ENCODE results near the gene CENPX.

Gene CENPX

DNA sequence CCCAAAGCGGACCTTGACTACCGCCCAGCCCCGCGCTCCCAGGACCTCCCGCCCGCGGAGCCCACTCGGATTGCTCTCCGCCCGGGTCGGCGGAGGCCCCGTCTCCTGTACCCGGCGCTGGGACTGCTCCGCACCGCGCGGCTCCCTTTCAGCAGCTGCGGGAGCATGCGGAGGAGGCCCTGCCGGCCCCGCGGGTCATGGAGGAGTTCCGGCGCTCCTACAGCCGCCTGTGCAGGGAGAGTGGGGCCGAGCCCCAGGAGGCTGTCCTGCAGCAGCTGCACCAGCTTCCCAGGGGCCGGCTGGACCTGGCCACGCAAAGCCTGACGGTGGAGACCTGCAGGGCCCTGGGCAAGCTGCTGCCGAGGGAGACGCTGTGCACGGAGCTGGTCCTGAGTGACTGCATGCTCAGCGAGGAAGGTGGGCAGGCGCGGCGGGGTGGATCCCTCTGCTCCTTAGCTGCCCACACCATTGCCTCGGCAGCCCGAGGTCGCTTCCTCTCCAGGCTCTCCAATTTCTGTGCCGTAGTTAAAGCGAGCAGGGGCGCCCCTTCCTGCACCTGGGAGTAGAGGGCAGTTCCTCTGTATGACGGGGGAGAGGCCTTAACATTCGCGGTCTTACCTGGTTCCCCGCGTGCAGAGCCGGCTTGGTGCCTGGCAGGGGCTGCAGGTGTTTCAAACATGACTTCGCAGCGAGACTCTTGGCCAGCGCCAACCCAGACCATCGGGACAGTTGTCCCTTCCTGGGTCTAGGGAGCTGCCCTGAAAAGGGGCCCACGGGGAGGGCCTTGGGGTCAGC lies 966 bp upstream of the CENPX start:
- DNase-seq: peak in 1 of 56 donors; percentile 54

DNA sequence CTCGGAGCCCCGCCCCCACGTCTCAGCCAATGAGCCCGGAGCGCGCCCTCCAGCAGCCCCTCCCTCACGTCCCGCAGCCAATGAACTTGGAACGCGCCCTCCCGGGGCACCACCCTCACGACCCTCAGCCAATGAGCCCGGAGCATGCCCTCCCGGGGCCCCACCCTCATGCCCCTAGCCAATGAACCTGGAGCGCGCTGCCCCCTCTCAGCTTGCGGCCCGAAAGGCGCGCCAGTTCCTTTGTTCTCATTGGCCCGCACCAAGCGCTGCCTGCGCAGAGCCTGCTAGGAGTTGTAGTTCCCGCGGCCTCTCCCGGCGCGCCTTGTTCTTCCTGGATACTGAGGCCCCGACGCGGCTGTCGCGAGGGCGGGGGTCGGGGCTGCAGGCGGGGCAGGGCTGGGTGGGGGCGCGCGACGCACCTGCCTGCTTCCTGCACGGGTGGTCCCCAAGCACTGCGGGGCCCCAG lies 336 bp upstream of the CENPX start, which contains the start of gene LRRC45:
TSS of gene LRRC45 (plus strand) at position 325 of the 466 bp plus-strand sequence. CDS start 339 bp downstream, outside the sequence.
- peak; percentile 95 to 100 (median 100) for DNase-seq

- no peak for DNase-seq
Measured at GRCh38 chr17:82021900-82022309, 773 bp downstream of the CENPX start.

- peak in 51 of 56 donors; percentile 8 to 86 (median 60) for DNase-seq
Measured at GRCh38 chr17:82021107-82021899, 1.4 kb downstream of the CENPX start.

DNA sequence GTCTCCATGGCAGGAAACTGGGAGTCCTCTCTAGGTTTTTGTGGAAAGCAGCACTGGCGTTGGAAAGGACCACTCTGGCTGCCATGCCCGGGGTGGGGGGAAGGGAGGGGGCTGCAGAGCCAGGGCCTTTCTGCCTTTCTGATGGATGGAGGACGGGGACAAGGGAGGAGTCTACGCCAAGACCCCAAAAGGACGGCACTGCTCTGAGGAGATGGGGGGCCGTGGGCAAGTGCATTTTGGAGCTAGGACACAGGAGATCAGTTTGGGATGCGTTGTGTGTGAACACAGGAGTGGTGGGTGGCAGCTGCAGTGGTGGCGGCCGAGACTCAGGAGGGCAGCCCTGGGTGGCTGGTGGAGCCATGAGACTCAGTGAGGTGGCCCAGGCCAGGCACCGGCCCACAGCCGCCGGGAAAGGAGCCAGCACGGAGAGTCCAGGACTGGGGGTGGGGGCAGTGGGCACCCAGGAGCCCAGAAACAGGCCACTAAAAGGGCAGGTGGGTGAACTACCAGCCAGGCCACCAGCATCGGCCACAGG lies 2.0 kb downstream of the CENPX start:
- DNase-seq: no peak

DNA sequence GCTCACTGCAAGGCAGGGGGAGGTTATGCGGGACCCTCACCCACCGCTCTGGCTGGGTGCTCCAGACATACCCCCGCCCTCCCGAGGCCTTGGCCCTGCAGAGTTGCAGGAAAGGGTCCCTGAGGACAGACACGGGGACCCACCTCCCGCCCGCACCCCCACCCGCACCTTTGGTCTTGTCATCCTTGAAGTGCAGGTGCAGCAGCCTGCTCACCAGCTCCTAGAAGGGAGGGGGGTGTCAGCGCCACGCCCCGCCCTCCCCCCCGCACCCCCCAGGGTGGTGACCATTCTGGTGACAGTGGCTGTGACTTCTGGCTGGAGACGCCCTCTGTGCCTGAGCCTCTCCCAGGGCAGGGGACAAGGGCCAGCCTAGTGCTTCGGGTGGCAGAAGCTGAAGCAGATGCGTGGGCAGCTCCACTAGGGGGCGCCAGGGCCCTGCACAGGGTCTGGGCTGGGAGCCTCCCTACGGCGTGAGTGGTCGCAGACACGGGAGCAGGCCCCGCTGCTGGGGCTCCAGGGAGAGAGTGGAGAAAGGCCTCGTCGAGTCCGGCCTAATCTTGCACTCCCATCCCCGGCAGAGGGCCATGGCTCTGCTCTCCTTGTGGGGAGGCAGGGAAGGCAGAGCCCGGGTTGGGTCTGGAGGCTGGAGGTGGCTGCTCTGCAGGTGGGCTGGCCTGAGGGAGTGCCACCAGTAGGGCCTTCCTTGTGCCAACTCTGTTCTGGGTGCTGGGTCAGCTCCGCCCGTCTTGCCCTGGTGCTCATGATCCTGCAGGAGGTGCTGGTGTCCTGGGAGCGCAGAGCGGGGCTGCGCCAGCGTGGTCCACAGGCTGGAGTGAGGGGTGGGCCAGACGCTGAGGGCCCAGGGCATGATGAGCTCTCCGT lies 2.7 kb downstream of the CENPX start:
- peak in 6 of 56 donors; percentile 9 to 51 (median 26) for DNase-seq

DNA sequence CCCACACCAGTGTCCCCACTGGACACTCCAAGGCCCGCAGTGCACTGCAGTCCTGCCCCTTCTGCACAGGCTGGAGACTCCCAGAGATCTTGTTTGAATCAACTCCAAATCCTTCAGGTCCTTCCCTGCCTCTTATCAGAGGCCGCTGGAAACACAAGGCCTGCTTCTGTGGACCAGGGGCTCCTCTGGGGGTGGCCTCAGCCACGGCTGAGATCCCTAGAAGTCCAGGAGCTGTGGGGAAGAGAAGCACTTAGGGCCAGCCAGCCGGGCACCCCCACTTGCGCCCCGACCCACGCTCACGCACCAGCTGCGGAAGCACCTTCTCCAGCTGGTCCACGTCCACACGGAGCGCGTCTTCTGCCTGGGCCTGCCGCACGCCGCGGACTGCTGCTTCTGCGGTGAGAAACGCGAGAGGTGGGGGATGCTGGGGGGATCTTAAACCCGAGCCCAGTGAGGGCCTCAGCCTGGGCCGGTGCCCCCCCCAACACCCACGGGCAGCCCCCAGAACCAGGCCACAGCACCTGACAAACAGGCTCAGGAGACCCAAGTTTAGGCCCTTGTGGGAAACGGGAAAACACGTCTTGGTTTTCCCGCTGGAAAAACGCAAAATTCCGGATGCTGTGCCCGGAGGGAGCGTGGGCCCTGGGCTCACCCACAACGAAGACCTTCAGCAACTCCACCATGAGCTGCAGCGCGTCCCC lies 3.5 kb downstream of the CENPX start:
- DNase-seq: no peak

DNA sequence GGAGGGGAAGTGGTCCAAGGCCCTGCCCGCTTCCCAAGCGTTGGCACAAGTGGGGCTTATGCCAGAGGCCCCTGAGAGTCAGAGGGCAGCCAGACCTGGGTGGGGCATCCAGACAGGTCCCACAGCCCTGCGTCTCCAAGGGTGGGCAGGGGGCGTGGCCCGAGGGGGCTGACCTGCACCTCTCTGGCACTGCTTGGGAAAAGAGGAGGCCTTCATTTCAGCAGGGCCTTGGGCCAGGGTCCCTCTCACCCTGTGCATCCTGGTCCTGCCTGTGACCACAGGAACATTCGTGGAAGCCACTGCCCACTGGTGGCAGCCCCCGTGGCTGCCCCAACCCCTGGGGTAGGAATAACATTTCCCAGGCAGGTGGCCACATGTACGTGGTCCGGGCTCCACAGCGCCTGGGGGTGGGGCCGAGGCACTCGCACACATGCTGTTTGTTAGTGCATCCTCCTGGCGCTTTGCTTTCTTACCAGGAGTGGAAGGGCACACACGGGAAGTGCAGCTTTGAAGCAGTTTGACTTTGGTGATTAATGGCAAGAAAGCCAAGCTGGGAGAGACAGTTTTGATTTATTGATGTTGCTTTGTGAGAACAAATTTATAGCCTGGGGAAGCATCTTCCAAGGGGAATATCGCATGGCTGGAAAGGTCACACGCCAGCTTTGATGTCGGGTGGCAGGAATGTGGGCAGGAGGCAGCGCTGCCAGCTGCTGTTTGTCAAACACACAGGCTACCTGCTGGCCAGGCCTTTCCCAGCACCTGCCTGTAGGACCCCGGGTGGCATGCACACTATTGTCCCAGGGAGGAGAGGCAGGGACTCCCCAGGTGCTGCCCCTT lies 4.3 kb downstream of the CENPX start:
- no peak for DNase-seq

GRCh38 chr17:82017612-82018151 lies 5.0 kb downstream of the CENPX start:
- DNase-seq: no peak

DNA sequence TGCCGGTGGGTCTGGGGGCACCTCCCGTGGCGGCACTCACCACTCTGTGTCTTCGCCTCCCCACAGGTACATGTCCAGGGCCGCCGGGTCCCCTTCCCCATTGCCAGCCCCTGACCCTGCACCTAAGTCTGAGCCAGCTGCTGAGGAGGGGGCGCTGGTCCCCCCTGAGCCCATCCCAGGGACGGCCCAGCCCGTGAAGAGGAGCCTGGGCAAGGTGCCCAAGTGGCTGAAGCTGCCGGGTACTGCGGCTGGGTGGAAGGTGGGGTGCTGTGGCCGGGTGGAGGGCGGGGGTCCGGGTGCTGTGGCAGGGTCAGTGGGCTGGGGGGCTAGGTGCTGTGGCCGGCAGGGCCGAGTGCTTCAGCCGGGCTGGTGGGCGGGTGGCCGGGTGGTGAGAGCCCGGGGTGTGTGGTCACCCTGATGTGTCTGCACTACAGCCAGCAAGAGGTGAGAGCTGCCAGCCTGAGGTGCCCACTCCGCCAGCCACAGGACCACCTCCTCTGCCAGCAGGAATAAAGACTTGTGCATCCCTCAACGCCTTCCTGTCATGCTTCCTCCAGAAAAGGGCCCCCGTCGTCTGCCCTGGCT lies 5.7 kb downstream of the CENPX start:
- no peak for DNase-seq

DNA sequence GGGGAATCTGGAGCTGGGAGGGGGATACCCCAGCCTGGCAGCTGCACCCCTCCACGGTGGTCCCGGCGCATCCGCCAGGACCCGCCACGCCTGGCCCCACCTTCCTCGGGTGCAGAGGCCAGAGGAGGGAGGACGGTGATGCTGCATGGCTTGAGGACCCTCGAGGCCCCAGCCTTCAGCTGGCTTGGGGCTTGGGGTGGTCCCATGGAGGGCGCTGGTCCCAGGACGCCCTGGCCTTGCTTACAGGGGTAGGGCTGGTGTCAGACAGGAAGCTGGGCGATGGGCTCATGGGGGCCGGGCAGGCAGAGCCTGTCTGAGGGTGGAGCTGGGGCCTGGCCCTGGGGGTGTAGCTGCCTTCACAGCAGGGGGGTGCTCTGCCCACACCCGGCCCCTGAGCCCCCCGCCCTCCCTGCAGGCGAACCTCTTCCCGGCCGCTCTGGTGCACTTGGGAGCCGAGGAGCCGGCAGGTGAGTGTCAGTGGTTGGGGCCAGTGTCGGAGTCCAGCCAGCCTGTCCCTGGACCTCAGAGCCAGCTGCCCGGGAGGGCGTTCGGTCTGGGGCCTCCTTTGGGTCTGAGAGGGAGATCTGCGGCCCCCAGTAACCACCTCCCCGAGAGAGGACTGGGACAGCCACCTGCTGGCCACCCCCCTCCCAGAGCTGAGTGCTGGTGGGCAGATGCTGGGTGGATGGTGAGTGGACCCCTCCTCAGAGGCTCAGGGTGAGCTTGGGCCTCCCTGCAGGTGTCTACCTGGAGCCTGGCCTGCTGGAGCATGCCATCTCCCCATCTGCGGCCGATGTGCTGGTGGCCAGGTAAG lies 6.4 kb downstream of the CENPX start:
- no peak for DNase-seq

DNA sequence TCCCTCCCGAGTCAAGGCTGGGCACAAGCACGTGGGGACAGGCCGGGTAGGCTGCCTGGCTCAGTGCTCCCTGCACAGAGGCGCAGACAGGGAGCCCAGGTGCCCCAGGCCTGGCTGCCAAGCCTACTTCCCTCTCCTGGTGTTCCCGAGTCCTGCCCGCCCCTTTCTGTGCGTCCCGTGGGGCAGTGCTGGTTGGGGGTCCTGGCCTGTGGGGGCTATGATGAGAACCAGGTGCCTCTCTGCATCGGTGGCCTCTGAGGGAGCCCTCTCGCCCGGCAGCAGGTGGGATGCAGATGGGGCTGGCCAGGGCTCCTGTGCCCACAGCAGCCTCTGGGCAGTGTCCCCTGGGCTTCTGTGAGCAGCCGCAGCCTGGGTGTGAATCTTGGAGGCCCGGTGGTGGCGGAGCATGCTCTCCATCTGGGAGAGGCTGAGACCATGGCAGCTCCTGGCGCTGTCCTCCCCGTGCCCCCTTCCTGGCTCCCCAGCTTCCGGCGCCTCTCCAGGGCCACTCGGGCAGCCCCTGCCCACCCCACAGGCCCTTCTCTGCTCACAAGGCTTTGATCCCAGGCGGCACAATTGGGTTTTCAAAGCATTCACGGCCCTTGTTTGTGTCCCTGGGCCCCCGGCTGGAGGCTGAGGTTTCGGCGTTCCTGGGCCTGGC lies 7.2 kb downstream of the CENPX start:
- no peak for DNase-seq

GRCh38 chr17:82014971-82015310 lies 7.7 kb downstream of the CENPX start:
- DNase-seq: no peak

DNA sequence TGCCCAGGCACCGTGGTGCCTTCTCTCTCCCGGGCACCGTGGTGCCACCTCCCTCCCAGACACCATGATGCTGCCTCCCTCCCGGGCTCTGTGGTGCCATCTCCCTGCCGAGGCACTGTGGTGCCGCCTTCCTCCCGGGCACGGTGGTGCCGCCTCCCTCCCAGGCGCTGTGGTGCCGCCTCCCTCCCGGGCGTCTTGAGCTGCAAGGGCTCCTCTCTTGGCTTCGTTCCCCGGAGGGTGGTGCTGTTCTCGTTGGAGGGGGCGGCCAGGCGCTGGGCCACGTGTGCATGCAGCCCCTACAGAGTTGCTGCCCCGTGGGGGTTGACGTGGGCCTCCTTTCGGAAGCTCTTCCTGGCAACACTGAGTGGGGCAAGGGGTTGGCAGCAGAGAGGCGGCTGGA lies 8.2 kb downstream of the CENPX start:
- DNase-seq: peak in 30 of 56 donors; percentile 13 to 75 (median 38)

DNA sequence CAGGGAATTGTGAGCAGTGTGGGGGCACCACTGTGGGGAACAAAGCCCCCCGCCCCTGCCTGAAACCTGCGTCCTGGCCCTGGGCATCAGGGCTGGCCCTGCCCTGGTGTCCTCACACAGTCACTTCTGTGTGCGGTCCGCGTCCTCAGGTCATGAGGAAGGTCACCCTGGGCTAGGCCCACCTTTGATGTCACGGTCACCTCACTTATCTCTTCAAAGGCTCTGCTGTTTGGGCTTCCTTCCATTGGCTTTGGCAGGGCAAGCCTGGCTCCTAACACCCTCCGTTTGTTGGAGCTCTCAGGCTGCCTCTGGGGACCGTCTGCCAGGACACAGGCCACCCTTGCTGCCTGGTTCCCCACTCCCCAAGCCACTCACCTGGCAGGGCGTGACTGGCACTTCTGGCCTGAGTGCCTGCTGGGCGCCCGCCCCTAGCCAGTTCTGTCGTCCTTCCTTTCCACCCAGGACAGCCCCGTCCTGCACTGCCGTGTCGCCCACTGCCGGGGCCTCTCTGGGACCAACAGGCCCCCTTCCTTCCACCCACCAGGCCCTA lies 8.8 kb downstream of the CENPX start:
- DNase-seq: no peak

DNA sequence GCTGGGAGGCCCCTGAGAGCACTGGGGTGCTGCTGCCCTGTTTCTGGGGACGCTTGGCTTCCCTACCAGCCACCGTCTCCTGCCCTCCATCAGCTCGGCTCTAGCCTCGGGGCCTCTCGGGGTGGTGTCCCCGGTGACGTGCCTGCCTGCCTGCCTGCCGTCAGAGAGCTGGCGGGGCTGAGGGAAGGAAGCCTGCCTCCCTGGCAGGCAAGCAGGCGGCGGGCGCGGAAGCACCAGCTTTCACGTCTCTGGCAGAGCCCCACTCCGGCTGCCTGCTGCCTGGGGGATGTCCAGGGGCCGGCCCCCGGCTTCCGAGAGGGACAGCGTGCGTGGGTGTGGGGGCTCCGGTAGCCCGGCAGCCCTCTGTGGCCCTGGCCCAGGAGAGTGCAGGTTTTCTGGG lies 9.3 kb downstream of the CENPX start:
- peak in 24 of 56 donors; percentile 9 to 70 (median 34) for DNase-seq

All from nucleus accumbens (tissue), 56 donors.